NCI-H446 (cell line): ENCODE data around the gene TBC1D1.

Source experiments
- DNase-seq, 2 experiments: peaks; one replicate each; lab custom pipeline; 2025; lab: John Stamatoyannopoulos, UW

TBC1D1 gene

DNA sequence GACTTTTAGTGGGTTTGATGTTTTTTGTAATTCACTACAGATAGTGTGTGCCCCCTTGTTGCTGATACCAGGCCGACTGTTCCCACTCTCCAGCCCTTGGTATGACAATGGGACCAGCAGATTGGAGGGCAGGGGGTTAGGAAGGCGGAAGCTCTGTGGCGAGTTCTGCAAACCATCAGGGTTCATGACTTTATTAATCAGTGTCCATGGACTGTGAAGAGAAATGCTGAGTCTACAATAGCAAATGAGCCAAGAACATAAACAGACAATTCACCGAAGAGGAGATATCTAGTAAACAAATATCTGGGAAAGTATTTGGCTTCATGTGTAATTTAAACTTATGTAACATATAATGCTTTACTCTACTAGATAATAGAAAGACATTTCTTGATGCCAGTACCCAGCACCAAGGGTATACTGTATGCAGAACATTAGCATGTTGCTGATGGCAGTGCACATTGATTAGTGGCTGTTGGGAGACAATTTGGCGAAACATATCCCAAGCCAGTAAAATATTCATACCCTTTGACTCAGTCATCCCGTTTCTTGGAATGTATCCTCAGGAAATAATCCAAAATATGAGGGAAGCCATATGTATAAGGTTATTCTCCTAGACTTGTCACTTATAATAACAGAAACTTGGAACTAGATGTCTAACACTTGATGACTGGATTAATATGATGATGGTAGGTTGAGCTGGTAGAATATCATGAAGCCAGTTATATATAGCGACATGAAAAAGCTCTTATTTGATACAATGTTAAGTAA is 238.8 kb downstream of the TBC1D1 start:
- no peak for DNase-seq

DNA sequence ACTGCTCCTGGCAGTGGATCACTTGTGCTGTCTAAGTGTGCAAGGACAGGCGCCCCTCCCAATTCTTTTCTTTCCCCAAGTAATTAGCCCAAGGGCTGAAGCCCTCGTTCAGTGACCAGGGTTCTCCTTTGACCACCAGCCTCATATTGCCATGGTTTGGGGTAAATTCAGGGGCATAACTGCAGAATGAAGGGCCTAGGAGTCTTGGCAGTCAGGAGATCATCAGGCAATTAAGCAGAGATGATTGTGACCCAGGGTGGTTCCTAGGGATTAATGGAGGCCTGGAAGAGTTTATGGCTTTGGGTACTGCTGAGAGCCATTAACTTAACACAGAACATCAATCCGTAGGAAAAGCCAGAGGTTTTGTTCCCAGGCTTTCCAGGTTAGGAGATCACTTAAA is 240.0 kb downstream of the TBC1D1 start:
- DNase-seq, result no peak

DNA sequence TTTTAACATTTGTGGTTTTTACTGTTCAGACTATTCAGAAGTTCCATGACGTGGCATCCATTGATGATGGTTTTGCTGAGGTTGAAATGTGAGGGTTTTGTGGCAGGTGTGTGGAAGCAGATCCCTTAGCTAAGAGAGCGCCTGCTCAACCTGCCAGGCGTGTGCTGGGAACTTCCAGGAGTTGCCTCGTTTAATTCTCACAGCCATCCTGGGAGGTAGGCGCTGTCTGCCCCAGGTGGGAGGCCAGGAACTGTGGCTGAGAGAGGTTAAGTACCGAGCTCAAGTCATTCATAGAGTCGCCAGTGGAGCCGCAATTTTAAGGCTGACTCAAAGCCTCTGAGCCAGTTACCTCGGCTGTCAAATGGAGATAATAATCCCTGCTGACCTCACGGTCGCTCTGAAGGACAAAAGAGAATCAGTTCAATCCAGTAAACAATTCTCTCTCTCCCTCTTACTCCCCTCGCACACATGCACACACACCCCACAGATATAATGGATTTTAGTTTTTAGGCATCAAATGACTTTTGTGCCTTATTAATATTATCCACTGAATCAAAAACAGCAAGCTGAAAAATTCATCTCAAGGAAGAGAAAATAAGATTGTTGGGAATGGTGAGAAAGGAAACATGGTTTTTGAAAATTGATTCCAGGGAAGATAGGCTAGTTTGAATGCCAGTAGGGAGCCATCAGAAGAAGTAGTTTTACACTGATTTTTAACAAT is 240.6 kb downstream of the TBC1D1 start:
- no peak for DNase-seq

DNA sequence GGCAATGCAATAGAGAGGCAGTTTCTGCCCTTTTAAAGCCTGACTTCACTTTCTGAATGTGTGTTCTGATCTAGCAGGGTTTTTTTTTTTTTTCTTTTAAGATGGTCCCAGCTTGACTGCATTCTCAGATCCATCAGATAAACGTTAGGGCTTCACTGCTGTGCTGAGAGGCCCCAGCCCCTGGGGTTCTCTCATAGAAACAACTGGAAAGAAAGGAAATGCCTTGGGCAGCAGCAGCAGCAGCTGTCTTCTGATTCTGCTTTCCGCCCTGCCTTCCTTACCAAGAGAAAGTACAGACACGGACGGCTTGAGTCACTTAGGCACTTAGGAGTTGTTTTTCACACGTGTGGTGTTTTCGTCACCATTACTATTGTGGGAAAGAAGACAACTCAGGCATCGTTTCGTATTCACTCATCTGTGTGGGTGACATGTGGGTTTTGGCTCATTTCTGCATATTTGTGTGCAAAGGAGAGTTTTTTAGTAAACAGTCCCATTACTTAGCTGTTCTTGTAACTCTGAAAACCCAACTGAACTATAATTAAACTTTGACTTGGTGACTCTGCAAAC is 241.3 kb downstream of the TBC1D1 start:
- DNase-seq, result no peak

DNA sequence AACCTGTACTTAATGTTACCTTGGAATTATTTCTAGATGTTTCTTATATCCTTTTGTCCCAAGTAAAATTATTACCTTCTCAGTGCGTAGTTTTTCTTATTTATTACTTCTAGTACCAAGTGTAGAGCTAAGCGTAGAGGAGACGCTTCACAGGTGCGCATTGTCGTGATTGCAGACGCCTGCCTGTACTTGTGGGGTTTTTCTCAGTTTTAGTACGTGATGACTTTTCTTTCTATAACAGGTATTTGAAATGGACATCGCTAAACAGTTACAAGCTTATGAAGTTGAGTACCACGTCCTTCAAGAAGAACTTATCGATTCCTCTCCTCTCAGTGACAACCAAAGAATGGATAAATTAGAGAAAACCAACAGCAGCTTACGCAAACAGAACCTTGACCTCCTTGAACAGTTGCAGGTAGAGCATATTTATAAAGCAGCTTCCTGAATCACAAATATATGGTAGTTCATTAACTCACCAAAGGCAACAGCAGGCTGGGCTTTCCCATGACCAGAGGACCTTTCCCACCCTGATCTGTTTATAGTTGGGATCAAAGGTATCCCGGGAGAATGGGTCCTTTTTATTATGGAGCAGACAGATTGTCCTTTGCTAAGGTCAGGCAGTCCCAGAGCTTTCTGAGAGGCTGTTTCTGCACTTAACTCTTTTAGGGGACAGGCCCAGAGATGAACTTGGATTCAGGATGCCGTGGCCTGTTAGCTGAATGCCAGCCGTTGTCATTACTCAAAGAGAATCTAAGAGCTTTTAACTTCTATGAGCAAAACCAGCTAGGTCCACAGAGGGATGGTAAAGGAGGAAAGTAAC is 242.2 kb downstream of the TBC1D1 start:
- DNase-seq, result no peak

DNA sequence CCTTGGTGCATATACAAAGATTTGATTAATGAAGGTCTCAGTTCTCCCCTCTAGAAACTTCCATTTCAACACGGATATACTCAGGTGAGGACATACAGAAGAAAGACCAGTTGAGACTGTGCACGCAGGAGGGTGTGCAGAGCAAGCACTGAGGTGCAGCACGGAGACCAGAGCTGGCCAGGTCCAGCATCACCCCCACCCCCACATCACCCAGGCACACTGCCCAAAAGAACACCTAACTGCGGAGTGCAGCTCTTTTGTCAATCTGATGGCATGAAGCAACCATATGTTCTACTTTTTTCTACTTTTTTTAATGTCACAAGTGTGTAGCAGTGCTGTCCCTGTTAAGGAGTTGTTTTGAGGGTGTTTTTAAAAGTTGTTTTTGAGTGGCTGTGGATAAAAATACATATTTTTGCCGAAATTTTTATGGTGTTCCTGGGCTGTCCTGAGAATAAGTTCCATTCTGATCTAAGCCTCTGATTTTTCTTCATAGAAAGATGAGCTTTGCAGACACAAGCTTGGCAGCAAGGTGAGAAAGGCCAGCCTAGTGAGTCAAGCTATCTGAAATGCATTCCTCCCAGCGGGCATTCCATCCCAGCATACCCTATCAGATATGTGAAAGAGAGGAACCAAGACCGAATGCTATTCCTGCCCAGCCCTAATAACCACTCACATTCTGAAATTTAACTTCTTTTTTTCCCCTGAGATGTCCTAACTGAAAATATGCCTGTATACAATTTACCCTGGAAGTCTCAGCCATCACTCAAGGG is 243.0 kb downstream of the TBC1D1 start:
- DNase-seq, result no peak

DNA sequence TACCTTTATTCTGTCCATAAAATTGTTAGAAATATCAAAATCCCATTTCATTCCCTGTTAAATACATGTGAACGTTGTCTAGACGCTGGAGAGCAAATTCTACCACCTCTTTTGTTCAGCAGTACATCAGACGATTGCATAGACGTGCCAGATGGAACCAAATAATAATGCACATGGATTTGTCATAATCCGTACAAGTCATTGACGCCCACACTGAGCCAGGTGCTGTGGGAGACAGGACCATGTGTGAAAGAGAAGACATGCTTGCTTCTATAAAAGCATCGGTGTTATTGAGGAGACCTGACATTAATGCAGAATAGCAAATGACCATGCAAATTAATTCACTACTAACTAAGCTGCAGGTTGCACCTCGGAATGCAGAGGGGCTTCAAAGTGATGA is 244.3 kb downstream of the TBC1D1 start:
- DNase-seq, result no peak

DNA sequence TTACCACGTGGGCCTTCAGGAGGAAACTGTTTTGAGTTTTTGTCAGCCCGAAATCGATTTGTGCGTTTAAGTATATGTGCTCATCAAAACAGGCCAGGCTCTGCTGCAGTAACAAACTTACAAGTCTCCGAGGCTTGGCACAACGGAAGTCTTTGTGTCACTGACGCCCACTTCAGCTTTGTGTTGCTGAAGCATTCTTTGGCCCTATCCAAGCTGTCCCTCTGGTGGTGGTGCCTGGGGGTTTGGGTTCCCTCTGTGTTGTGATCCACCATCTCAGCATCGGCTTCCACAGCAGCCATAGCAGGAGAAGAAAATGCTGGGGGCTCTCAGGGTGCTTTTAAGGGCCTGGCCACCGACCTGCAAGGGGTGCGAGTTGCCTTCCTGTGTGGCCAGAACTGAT is 245.7 kb downstream of the TBC1D1 start:
- no peak for DNase-seq

DNA sequence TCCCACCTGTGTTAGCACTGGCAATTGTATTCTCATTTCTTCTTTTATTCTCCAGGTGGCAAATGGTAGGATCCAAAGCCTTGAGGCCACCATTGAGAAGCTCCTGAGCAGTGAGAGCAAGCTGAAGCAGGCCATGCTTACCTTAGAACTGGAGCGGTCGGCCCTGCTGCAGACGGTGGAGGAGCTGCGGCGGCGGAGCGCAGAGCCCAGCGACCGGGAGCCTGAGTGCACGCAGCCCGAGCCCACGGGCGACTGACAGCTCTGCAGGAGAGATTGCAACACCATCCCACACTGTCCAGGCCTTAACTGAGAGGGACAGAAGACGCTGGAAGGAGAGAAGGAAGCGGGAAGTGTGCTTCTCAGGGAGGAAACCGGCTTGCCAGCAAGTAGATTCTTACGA is 246.2 kb downstream of the TBC1D1 start:
- no peak for DNase-seq

DNA sequence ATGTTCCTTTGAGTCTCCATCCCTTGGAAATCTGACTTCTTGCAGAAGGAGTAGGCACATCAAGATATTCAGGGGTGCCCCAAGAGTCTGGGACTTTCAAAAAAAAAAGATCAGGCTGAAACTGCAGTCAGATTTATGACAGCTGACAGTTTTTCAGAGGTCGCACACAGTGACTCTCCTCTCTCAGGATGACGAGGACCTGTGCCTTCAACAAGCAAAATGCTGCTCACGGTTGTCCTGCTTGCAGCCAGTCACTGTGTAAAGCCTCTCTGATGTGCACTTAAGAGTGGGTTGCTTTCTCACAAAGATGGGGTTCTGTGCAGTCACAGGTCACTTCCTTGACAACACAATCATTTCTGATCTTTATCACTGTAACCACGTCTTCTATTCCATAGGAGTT is 247.5 kb downstream of the TBC1D1 start:
- no peak for DNase-seq

DNA sequence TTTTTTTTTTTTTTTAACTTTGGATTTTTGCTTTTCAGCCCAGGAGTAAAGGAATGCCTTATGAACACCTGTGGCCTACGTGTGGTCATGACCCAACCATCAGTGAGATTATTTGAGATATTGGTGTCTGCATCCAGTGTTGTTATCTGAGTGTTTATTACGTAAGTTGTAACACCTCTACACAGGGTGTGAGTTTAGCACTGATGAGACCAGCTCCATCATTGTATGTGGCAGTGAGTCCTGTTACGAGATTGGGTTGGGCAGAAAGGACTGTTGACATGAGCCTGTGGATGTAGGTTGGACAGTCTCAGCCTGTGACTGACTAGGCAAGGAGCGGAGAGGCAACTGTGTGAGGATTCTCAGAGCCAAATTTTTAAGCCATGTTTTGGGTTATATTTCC is 248.3 kb downstream of the TBC1D1 start:
- DNase-seq, result no peak

DNA sequence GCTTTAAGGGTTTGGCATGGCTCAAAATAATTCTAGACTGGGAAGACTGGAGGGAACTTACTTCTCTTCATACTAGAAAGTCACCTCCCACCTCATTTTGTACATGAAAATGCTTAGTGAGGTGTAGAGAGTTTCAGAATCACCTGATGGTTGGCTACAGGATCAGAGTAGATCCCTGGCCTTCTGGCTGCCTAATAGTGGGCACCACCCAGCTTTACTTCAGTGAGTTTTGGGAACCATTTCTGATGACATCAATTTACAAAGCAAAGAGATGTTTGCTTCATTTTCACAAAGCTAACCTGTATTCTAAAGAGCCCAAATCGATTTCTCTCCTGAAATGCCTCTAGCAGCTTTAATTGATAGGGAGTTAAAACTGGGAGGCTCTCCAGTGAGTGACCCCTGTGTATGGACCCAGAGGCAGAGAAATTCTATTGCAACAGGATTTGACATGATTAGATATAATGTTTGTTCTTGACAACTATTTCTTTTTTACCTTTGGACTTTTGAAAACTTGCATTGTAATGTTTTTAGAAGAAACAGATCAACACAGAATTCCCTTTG is 249.8 kb downstream of the TBC1D1 start:
- no peak for DNase-seq

DNA sequence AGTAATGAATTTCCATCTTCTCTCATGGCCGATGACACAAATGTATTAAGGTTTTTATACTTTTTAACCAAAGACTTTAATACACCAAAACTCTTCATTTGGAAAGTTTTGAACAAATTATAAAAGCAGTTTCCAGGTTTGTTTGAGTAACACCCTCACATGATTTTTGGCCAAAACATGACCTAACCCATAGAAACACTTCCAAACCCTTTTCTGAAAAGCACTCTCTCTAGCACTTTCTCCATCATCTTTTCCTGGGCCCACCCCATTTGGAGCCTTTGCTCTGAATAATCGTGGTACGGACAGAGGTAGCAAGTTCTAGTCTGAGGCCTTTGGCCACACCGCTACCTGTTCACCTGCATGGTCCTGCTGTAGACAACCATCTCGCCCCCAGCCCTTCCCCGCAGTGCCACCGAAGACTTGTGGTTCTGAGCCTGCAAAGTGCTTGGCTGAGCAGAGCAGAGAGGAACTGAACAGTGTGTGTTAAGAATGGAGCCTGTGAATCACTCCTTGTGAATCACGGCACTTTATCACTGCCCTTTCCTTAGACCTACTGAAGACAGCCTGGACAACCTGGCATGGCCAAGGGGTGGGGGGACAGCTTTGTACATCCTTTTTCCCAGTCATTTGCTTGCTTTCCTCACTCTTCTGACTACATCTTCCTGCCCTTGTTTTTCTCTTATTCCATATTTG is 251.1 kb downstream of the TBC1D1 start:
- no peak for DNase-seq

DNA sequence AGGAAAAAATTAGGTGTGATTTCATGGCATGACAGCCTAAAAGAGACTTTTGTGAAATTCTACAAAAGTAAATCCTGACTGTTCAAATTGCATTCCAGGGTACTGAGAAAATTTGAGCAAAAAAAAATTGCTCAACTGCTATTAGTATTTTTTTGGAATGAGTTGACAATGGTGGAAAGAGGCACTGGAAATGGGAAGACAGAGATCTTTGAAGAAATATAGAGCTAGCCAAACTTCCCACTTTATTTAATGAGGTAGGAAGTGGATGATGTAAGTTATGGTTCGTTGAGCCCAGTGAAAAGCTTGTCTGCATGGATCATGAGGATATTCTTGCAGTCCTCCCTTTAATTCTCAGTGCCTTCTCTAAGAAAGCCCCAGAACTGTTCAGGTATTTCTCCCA is 253.1 kb downstream of the TBC1D1 start:
- DNase-seq, result no peak

DNA sequence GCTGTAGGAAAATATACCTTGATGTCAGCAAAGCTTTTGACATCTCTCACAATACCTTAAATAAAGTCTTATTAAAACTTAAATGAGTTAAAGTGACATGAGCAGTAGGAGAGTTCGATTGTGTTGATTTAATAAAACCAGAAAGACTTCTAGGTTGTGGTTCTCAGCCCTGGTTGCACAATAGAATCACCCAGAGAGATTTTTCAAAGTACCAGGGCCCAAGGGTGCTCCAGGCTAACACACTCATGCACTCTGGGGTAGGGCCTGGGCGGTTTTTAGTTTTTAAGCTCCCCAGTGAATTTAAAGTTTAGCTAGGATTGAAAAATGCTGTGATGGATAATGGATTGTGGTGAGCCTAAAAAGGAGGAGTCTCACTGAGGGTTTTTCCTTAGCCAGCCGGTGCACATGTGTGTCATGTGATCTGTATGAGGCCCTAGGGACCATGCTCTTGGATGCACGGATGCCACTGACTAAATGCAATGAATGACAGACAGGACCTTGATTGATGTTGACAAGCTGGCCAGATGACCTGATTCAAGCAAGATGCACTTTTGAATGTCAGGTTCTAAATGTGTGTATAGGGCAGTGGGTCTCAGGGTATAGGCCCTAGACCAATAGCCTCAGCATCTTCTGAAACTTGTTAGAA is 254.3 kb downstream of the TBC1D1 start:
- no peak for DNase-seq

DNA sequence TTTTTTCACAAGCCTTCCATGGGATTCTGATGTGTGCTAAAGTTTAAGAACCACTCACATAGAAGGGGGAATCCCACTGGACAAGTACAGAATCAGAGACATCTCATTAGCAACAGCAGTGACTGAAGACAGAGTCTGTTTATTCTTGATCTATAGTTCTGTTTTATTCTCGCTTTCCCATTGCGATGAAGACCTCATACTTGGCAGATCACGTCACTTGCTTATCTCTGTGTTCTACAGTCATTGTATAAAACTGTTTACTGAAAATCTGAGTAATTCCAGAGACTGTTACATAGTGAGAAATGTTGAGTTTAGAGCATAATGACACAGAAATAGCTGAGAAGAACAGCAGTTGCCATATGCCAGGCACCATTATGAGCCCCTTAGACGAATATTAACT is 254.9 kb downstream of the TBC1D1 start:
- no peak for DNase-seq

DNA sequence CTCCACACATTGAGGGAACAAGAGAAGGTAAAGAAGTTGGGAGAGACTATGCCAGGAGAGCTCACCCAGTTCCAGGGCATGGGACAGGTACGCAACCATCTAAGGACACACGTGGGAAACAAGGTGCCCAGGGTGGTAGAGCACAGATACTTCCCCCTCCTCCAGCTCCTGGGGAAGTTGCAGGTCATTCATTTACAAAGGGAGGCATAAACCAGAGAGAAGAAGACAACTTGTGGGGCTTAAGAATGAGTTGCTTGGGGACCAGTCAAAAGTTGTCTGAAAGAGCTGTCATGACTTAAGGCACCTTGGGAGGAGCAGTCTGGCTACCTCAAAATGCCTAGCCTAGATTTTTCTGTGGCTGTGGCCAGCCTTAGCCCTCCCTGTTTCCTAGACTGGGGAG is 255.5 kb downstream of the TBC1D1 start:
- no peak for DNase-seq

DNA sequence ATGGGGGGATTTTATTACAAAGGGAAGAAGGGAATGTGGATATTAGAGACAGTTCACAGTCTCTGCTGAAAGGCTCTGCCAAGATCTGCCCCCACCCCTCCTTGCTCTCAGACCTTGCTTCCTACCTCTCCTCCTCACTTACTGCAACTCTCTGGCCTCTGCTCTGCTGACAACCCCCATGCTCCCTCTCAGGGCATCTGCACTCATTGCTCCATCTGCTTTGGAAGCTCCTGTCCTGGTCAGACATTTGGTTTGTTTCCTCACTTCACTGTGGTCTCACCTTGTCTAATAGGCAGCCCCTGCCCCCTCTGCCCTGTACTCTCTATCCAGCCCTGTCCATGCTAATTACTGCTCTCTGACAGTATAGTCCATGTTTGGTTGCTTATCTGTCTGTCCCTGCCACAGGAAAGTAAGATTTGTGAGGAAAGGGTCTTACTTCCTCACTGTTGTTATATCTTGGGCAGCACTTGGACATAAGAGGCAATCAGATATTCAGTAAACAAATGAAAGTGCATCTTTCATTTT is 258.6 kb downstream of the TBC1D1 start:
- DNase-seq, result no peak

DNA sequence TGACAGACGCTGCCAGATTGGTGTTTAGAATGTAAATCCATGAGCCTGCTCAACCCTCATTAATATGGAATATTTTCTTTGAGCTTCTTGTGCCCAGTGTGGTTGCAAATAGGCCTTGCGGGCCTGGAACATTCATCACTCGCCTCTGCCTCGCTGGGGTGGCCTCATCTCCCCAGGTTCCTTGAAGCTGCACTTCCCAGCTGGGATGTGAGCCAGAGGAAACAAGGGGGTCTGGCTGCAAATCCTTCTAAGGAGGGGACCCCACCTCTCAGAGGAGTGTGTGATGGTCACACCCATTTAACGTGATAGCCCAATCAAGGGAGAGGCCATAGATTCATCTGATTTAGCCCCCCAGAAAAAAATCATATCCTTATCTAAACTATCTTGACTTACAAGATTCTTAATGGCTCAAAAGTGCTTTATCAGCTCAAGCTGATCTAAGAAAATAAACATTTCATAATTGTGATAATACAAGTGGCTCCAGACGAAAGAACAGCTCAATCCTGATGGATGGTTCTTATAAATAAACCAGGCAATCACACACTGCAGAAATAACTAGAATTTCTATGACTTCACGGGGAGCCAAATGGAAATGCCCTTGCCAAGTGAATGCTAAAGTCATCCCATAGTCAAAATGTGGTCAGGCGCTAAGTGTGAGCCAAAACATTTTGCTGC is 259.2 kb downstream of the TBC1D1 start:
- DNase-seq, result no peak
